ENCODE results near the gene EPX. TPM values are rescaled to one million over a fixed set of nuclear protein-coding genes. Genes with fewer than 3 reads are reported as not detected.

Gene EPX
- total RNA-seq, 5 donors from 2014 or later (not counting 1 experiment from before 2014, with no cell fraction given), result 0.13 TPM; not detected in 4

- Histone ChIP-seq H3K27me3 (replicated peaks in 1 of 2; ENCODE audit: control insufficient read depth in 2 of 2, extremely low read depth in 1 of 2, insufficient read depth in 2 of 2, low read length in 1 of 2) (no peaks in the 10 kb centered on the region), H3K4me1 (ENCODE audit: control insufficient read depth in 1 of 2, extremely low read depth in 1 of 2, insufficient read depth in 2 of 2, low read length in 2 of 2) (peaks cover 37 to 67% of the 10 kb centered on the region in 2 experiments), H3K36me3 (ENCODE audit: control insufficient read depth in 2 of 2, extremely low read depth in 1 of 2, insufficient read depth in 1 of 2, low read length in 1 of 2) (no peaks in the 10 kb centered on the region), H3K27ac (ENCODE audit: low read length) (peak overlapping the region; percentile 93), H3K4me3 (ENCODE audit: control insufficient read depth in 1 of 2, extremely low read depth in 1 of 2, low read length in 1 of 2) (no peak overlapping the region), H3K9me3 (no peaks in the 10 kb centered on the region)
- H3K9me3 Mint-ChIP-seq, result peaks cover 0 to 7% (median 4%) of the 10 kb centered on the region in 3 donors
- peak; percentile 81 to 89 (median 86) for ATAC-seq (replicated peaks in 1 of 4)
- H3K4me1 Mint-ChIP-seq, result peaks cover 75 to 88% (median 84%) of the 10 kb centered on the region in 3 donors
- ChIA-PET POLR2A (no interaction called here), CTCF (interaction anchor here (0.5 to 1.9 kb wide), 6 partner anchors 12 to 807 kb away, joined by 3 to 18 read pairs (median 3); no protein-coding TSS in a partner anchor)
- H3K4me3 Mint-ChIP-seq, result peak overlapping the region; percentile 32 to 86 (median 37)
- peak; percentile 46 to 85 (median 67) for DNase-seq
- no peaks in the 10 kb centered on the region for H3K27me3 Mint-ChIP-seq
- 0% methylated on average over 1 of the region's 2 CpGs for WGBS (ENCODE audit: insufficient coverage)
- peak overlapping the region; percentile 96 to 98 for H3K27ac Mint-ChIP-seq
- peaks cover 20% of the 10 kb centered on the region for H3K36me3 Mint-ChIP-seq
These were observed 39.5 kb upstream of the EPX start for GRCh38 chr17:58153046-58153445.

- Histone ChIP-seq H3K27me3 (replicated peaks in 1 of 2; ENCODE audit: control insufficient read depth in 2 of 2, extremely low read depth in 1 of 2, insufficient read depth in 2 of 2, low read length in 1 of 2) (no peaks in the 10 kb centered on the region), H3K4me3 (ENCODE audit: control insufficient read depth in 1 of 2, extremely low read depth in 1 of 2, low read length in 1 of 2) (no peak overlapping the region), H3K27ac (ENCODE audit: low read length) (peak overlapping the region; percentile 93), H3K4me1 (ENCODE audit: control insufficient read depth in 1 of 2, extremely low read depth in 1 of 2, insufficient read depth in 2 of 2, low read length in 2 of 2) (peaks cover 37 to 67% of the 10 kb centered on the region in 2 experiments), H3K36me3 (ENCODE audit: control insufficient read depth in 2 of 2, extremely low read depth in 1 of 2, insufficient read depth in 1 of 2, low read length in 1 of 2) (no peaks in the 10 kb centered on the region), H3K9me3 (no peaks in the 10 kb centered on the region)
- Mint-ChIP-seq H3K27ac (peak overlapping the region; percentile 96 to 98), H3K9me3 (peaks cover 0 to 4% (median 4%) of the 10 kb centered on the region in 3 donors), H3K4me3 (peak overlapping the region in 1 of 3 donors; percentile 86), H3K27me3 (no peaks in the 10 kb centered on the region), H3K4me1 (peaks cover 79 to 85% (median 83%) of the 10 kb centered on the region in 3 donors), H3K36me3 (peaks cover 13% of the 10 kb centered on the region)
- POLR2A ChIA-PET, result no interaction called here
- DNase-seq (peak in 1 of 35 experiments; percentile 17), ATAC-seq (replicated peaks in 1 of 4) (no peak)
- CTCF ChIA-PET, result interaction anchor here (0.6 to 1.9 kb wide), 5 partner anchors 11 to 297 kb away, joined by 3 to 18 read pairs (median 3); no protein-coding TSS in a partner anchor
These were observed 38.9 kb upstream of the EPX start for GRCh38 chr17:58153671-58154070.

GRCh38 chr17:58156839-58157803, 35.4 kb upstream of the EPX start:
- Mint-ChIP-seq H3K4me3 (peak overlapping the region; percentile 86 to 92 (median 87)), H3K9me3 (peaks cover 0 to 4% (median 0%) of the 10 kb centered on the region in 3 donors), H3K27me3 (no peaks in the 10 kb centered on the region), H3K27ac (peak overlapping the region; percentile 96 to 98), H3K4me1 (peaks cover 52 to 74% (median 72%) of the 10 kb centered on the region in 3 donors), H3K36me3 (peaks cover 3% of the 10 kb centered on the region)
- CTCF ChIA-PET, result interaction anchor here in 1 of 2 donors (0.5 to 1.0 kb wide), 4 partner anchors 11 to 662 kb away, joined by 3 to 5 read pairs (median 4); no protein-coding TSS in a partner anchor
- H3K27ac ChIP-seq (ENCODE audit: low read length), result peak overlapping the region; percentile 93
- ATAC-seq (replicated peaks in 1 of 4) (peak; percentile 66 to 71 (median 68)), DNase-seq (peak; percentile 8 to 72 (median 36))
- no peaks in the 10 kb centered on the region for H3K36me3 ChIP-seq (ENCODE audit: control insufficient read depth in 2 of 2, extremely low read depth in 1 of 2, insufficient read depth in 1 of 2, low read length in 1 of 2)
- WGBS (ENCODE audit: insufficient coverage), result 1% methylated on average over 56 of the region's 65 CpGs
- no peaks in the 10 kb centered on the region for H3K27me3 ChIP-seq (replicated peaks in 1 of 2; ENCODE audit: control insufficient read depth in 2 of 2, extremely low read depth in 1 of 2, insufficient read depth in 2 of 2, low read length in 1 of 2)
- peaks cover 29 to 55% of the 10 kb centered on the region in 2 experiments for H3K4me1 ChIP-seq (ENCODE audit: control insufficient read depth in 1 of 2, extremely low read depth in 1 of 2, insufficient read depth in 2 of 2, low read length in 2 of 2)
- H3K9me3 ChIP-seq, result no peaks in the 10 kb centered on the region
- POLR2A ChIA-PET, result no interaction called here
- H3K4me3 ChIP-seq (ENCODE audit: control insufficient read depth in 1 of 2, extremely low read depth in 1 of 2, low read length in 1 of 2), result peak overlapping the region; percentile 84 to 90

GRCh38 chr17:58158181-58158580, 34.3 kb upstream of the EPX start:
- Mint-ChIP-seq H3K4me1 (peaks cover 42 to 64% (median 62%) of the 10 kb centered on the region in 3 donors), H3K9me3 (peaks cover 0 to 4% (median 0%) of the 10 kb centered on the region in 3 donors), H3K4me3 (peak overlapping the region in 1 of 3 donors; percentile 86), H3K27me3 (no peaks in the 10 kb centered on the region), H3K36me3 (peaks cover 3% of the 10 kb centered on the region), H3K27ac (no peak overlapping the region)
- Histone ChIP-seq H3K9me3 (no peaks in the 10 kb centered on the region), H3K27me3 (replicated peaks in 1 of 2; ENCODE audit: control insufficient read depth in 2 of 2, extremely low read depth in 1 of 2, insufficient read depth in 2 of 2, low read length in 1 of 2) (peaks cover 0 to 2% of the 10 kb centered on the region in 2 experiments), H3K36me3 (ENCODE audit: control insufficient read depth in 2 of 2, extremely low read depth in 1 of 2, insufficient read depth in 1 of 2, low read length in 1 of 2) (no peaks in the 10 kb centered on the region), H3K4me1 (ENCODE audit: control insufficient read depth in 1 of 2, extremely low read depth in 1 of 2, insufficient read depth in 2 of 2, low read length in 2 of 2) (peaks cover 19 to 45% of the 10 kb centered on the region in 2 experiments), H3K4me3 (ENCODE audit: control insufficient read depth in 1 of 2, extremely low read depth in 1 of 2, low read length in 1 of 2) (no peak overlapping the region), H3K27ac (ENCODE audit: low read length) (no peak overlapping the region)
- ChIA-PET CTCF (no interaction called here), POLR2A (no interaction called here)
- ATAC-seq (replicated peaks in 1 of 4) (no peak), DNase-seq (no peak)
- no CpG with 5 or more reads among the region's 2 CpGs for WGBS (ENCODE audit: insufficient coverage)

GRCh38 chr17:58161566-58161965, 31.0 kb upstream of the EPX start:
- no peak overlapping the region for H3K27ac ChIP-seq (ENCODE audit: low read length)
- ATAC-seq (replicated peaks in 1 of 4) (no peak), DNase-seq (no peak)
- H3K9me3 ChIP-seq, result no peaks in the 10 kb centered on the region
- no peak overlapping the region for H3K4me3 ChIP-seq (ENCODE audit: control insufficient read depth in 1 of 2, extremely low read depth in 1 of 2, low read length in 1 of 2)
- H3K4me3 Mint-ChIP-seq, result no peak overlapping the region
- no peak overlapping the region for H3K27ac Mint-ChIP-seq
- CTCF ChIA-PET, result interaction anchor here in 1 of 2 donors (0.6 kb wide), 1 partner anchor 69 kb away, joined by 6 read pairs; no protein-coding TSS in a partner anchor
- H3K4me1 Mint-ChIP-seq, result peaks cover 17 to 48% (median 35%) of the 10 kb centered on the region in 3 donors
- H3K36me3 Mint-ChIP-seq, result no peaks in the 10 kb centered on the region
- H3K36me3 ChIP-seq (ENCODE audit: control insufficient read depth in 2 of 2, extremely low read depth in 1 of 2, insufficient read depth in 1 of 2, low read length in 1 of 2), result no peaks in the 10 kb centered on the region
- WGBS (ENCODE audit: insufficient coverage), result 60% methylated on average over 1 of the region's 3 CpGs
- H3K9me3 Mint-ChIP-seq, result no peaks in the 10 kb centered on the region
- POLR2A ChIA-PET, result interaction anchor here in 1 of 2 donors (0.7 kb wide), 1 partner anchor 560 kb away, joined by 3 read pairs; no protein-coding TSS in a partner anchor
- peaks cover 2 to 13% of the 10 kb centered on the region in 2 experiments for H3K4me1 ChIP-seq (ENCODE audit: control insufficient read depth in 1 of 2, extremely low read depth in 1 of 2, insufficient read depth in 2 of 2, low read length in 2 of 2)
- H3K27me3 Mint-ChIP-seq, result peaks cover 0 to 2% of the 10 kb centered on the region in 2 donors
- peaks cover 0 to 2% of the 10 kb centered on the region in 2 experiments for H3K27me3 ChIP-seq (replicated peaks in 1 of 2; ENCODE audit: control insufficient read depth in 2 of 2, extremely low read depth in 1 of 2, insufficient read depth in 2 of 2, low read length in 1 of 2)

GRCh38 chr17:58165981-58166380, 26.5 kb upstream of the EPX start:
- H3K4me1 Mint-ChIP-seq, result peaks cover 39 to 56% (median 50%) of the 10 kb centered on the region in 3 donors
- POLR2A ChIA-PET, result no interaction called here
- H3K4me3 Mint-ChIP-seq, result no peak overlapping the region

More at GRCh38 chr17:58165981-58166380, 26.5 kb upstream of the EPX start:
- Mint-ChIP-seq H3K9me3 (peaks cover 0 to 5% (median 0%) of the 10 kb centered on the region in 3 donors), H3K36me3 (no peaks in the 10 kb centered on the region), H3K27ac (no peak overlapping the region), H3K27me3 (peaks cover 0 to 3% of the 10 kb centered on the region in 2 donors)
- WGBS (ENCODE audit: insufficient coverage), result 14% methylated on average over 1 of the region's 2 CpGs
- H3K4me1 ChIP-seq (ENCODE audit: control insufficient read depth in 1 of 2, extremely low read depth in 1 of 2, insufficient read depth in 2 of 2, low read length in 2 of 2), result peaks cover 14 to 28% of the 10 kb centered on the region in 2 experiments
- CTCF ChIA-PET, result no interaction called here
- no peak for ATAC-seq (replicated peaks in 1 of 4)
- no peak overlapping the region for H3K27ac ChIP-seq (ENCODE audit: low read length)
- peaks cover 0 to 2% of the 10 kb centered on the region in 2 experiments for H3K27me3 ChIP-seq (replicated peaks in 1 of 2; ENCODE audit: control insufficient read depth in 2 of 2, extremely low read depth in 1 of 2, insufficient read depth in 2 of 2, low read length in 1 of 2)
- no peak overlapping the region for H3K4me3 ChIP-seq (ENCODE audit: control insufficient read depth in 1 of 2, extremely low read depth in 1 of 2, low read length in 1 of 2)
- peak in 1 of 35 experiments; percentile 25 for DNase-seq
- H3K9me3 ChIP-seq, result no peaks in the 10 kb centered on the region
- no peaks in the 10 kb centered on the region for H3K36me3 ChIP-seq (ENCODE audit: control insufficient read depth in 2 of 2, extremely low read depth in 1 of 2, insufficient read depth in 1 of 2, low read length in 1 of 2)

Data from T-cell (primary cell).